Measurements from ENCODE around the gene SLC7A6.

SLC7A6 gene

DNA sequence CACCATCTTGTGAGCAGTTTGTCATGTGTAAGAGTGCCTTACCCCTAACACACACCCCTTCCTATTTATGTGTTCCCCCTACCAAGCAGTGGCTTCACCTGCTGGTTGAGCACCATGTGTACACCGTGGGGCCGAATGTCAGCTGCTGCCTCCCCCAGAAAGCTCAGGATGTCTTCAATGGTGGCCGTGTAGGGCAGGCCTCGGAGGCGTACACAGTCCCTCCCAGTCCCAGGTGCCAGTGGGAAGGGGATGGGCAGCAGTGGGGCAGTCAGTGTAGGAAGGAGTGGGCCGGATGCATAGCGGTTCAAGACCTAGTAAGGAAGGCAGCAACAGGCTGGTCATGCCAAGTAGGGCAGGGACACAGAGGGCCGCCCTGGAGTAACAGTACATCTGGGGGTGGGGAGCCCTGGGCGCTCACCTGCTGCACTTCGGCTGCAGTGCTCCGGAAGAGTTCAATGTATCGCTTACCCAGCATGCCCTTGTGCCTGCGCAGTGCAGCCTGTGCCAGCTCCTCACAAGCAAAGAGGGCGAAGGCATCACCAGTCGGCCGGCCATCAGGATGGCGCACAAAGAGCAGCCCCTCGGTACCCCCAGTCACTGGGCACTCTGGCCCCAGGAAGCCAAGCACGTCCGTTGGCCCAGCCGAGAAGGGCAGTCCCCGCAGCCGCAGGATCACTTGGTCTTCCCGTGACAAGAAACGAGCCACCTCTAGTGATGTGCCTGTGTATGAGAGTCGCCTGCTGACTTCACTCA, 32.8 kb upstream of the SLC7A6 start:
- Mint-ChIP-seq H3K4me3 (no peak overlapping the region), H3K27ac (no peak overlapping the region), H3K9me3 (ENCODE audit: low read depth) (no peaks in the 10 kb centered on the region), H3K27me3 (no peaks in the 10 kb centered on the region), H3K36me3 (no peaks in the 10 kb centered on the region), H3K4me1 (ENCODE audit: low read depth) (peaks cover 41% of the 10 kb centered on the region)

DNA sequence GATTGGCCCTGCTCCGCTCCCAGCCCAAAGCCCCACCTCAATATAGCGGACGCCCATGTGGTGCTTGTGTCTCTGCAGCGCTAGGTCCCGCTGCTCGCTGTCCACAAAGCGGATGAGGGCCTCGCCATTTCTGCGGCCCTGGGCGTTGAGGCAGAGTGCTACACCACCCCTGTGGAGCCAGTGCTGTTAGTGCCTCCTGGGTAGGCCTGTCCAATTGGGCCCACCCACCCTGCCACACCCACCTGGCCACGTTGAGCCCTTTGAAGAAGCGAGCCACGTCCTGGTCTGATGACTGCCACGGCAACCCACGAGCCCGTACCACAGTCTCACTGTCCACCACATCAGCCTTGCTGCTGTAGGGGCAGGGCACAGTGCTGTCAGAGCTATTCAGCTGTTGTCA, 32.0 kb upstream of the SLC7A6 start:
- no peaks in the 10 kb centered on the region for H3K36me3 Mint-ChIP-seq
- H3K27me3 Mint-ChIP-seq, result no peaks in the 10 kb centered on the region
- H3K4me3 Mint-ChIP-seq, result no peak overlapping the region
- no peaks in the 10 kb centered on the region for H3K9me3 Mint-ChIP-seq (ENCODE audit: low read depth)
- H3K4me1 Mint-ChIP-seq (ENCODE audit: low read depth), result peaks cover 39% of the 10 kb centered on the region
- H3K27ac Mint-ChIP-seq, result no peak overlapping the region

DNA sequence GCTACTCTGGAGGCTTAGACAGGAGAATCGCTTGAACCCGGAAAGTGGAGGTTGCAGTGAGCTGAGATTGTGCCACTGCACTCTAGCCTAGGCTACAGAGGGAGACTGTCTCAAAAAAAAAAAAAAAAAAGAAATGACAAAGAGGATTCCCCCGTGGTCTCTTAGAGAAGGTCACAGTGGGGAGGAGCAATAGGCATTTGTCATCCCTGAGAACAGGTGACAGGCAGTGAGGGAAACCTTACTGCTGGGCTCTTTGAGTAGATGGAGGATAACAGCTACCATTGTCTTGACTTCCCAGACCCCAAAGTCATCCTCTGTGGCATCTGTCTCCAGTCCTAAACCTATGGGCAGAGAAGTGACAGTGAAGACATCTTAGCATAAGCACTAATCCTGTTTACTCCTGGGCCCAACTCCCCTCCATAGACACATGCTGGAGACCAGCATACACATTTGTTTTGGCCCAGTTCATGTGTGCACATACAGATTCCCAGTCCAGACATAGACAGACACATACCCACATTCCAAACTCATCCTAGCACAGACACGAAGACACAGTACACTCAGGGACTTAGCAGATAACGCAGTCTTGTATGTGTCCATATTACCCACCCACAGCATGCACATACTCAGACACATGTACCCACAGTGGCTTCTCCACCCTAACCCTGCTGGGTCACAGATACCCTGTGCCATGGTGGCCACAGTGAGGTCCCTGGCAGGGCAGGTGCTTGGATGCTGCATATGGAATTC, 31.1 kb upstream of the SLC7A6 start:
- H3K36me3 Mint-ChIP-seq, result no peaks in the 10 kb centered on the region
- peak overlapping the region; percentile 70 for H3K27ac Mint-ChIP-seq
- H3K9me3 Mint-ChIP-seq (ENCODE audit: low read depth), result no peaks in the 10 kb centered on the region
- H3K4me3 Mint-ChIP-seq, result no peak overlapping the region
- no peaks in the 10 kb centered on the region for H3K27me3 Mint-ChIP-seq
- H3K4me1 Mint-ChIP-seq (ENCODE audit: low read depth), result peaks cover 35% of the 10 kb centered on the region

DNA sequence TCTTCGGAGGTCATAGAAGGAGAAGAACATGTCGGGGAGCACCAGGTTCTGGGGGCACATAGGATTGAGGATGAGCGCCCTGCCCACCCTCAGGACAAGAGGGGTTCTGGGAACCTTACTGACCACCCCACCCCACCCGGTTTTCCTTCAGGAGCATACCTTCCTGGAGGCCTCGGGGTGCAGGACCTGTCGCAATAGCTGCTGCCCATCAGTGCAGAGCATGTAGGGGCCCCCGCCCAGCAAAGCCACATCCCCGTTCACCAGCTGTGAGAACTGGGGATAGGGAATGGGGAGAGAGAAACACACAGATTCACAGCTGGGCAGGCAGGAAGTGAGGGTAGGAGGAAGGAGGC, 30.5 kb upstream of the SLC7A6 start:
- H3K4me1 Mint-ChIP-seq (ENCODE audit: low read depth), result peaks cover 34% of the 10 kb centered on the region
- H3K27ac Mint-ChIP-seq, result peak overlapping the region; percentile 70

DNA sequence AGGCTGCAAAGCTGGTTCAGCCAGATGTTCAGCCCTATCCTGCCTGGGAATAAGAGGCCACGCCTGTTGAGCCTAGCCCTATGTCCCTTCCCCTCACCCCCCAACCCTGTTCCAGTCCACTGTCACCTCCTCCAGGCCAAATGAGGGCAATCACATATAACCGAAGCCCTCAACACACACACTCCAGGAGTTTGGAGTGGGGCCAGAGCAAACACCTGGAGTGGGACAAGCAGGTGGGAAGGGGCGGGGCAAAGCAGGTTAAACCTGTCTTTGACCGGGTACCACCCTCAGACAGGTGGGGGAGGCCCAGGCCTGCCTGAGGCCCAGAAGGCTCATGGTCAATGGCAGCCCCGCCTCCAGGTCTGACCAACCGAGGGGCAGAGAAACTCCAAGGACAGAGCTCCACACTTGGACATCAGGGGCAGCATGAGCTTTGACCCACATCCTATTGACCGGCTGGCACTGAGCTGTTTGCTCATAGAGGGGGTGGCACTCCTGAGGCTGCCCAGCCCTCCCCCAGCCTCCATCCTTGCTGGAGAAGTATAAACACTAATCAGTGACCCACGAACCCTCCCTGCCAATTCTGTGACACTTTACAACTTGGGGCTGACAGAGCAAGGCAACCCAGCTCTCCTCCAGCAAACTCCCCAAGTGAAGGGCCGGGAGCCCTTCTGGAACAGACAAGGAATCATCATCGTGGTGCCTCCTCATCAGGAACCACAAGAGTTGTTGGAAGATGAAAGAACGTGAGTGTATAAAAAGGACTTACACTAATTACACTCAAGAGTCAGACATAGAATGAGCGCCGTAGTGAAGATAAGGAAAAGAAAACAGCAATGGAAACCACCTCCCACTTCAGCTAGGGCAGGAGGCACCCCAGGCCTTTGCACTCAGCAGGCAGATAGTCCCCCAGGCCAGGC, 29.9 kb upstream of the SLC7A6 start:
- H3K27me3 Mint-ChIP-seq, result no peaks in the 10 kb centered on the region
- H3K9me3 Mint-ChIP-seq (ENCODE audit: low read depth), result no peaks in the 10 kb centered on the region
- H3K4me1 Mint-ChIP-seq (ENCODE audit: low read depth), result peaks cover 29% of the 10 kb centered on the region
- H3K36me3 Mint-ChIP-seq, result no peaks in the 10 kb centered on the region
- peak overlapping the region; percentile 86 for H3K27ac Mint-ChIP-seq
- peak overlapping the region; percentile 73 for H3K4me3 Mint-ChIP-seq

More for the DNA sequence above, 30.5 kb upstream of the SLC7A6 start:
- Mint-ChIP-seq H3K4me3 (no peak overlapping the region), H3K9me3 (ENCODE audit: low read depth) (no peaks in the 10 kb centered on the region), H3K36me3 (no peaks in the 10 kb centered on the region), H3K27me3 (no peaks in the 10 kb centered on the region)

DNA sequence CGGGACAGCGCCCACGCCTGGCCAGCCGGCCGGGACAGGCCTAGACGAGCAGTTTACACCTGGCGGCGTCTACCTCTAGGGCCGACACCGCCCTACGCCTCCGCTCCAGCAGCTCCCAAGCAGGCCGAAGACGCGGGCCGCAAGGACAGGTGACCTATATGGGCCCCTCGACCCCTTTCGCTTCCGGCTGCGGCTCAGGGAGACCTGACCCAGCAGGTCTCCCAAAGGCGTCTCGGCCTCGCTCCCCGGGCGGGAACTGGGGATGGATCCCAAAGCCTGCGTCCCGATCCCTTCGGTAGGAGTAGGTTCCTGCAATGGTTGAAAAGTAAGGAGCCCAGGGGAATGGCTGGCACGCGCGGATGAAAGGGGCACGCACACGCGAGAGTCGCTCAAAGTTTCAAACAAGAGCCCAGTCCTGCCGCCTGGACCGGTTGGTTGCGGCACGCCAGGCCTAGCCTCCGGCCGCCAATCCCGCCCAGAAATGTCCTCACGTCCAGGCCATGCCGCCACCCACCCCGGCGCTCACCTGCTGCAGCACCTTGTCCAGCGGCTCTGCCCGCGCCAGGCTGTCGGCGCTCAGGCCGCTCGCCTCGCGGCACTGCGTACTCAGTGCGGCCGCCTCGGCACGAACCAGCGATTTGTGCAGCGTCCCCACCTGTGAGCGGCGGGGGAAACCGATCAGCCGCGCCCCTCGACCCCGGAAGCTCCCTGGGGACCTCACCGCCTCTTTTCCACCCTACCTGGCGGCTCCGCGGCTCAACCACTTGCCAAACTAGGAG, 29.0 kb upstream of the SLC7A6 start:
- Mint-ChIP-seq H3K9me3 (ENCODE audit: low read depth) (no peaks in the 10 kb centered on the region), H3K4me1 (ENCODE audit: low read depth) (peaks cover 30% of the 10 kb centered on the region), H3K27ac (no peak overlapping the region), H3K27me3 (no peaks in the 10 kb centered on the region), H3K4me3 (peak overlapping the region; percentile 2), H3K36me3 (no peaks in the 10 kb centered on the region)

DNA sequence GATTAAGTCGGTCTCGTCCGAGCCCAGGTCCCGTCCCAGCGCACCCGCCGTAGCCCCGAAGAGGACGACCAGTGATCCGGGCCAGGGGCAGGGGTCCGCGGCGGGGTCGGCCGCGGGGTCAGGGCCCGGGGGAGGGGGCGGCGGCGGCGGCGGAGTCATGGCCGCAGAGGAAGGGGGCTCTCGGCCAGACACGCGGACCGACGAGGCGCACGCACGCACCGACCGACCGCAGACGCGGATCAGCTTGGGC, 28.5 kb upstream of the SLC7A6 start, which contains the start of gene ESRP2:
Gene ESRP2 (minus strand): TSS at position 241 of the 250 bp plus-strand sequence. CDS start 82 bp downstream, at position 159.
- Mint-ChIP-seq H3K27ac (peak within 1 kb of the TSS; percentile 66), H3K4me1 (ENCODE audit: low read depth) (peaks cover 30% of the 10 kb centered on the region), H3K27me3 (no peaks in the 10 kb centered on the region), H3K4me3 (peak within 1 kb of the TSS; percentile 93), H3K9me3 (ENCODE audit: low read depth) (no peaks in the 10 kb centered on the region), H3K36me3 (no peaks in the 10 kb centered on the region)

DNA sequence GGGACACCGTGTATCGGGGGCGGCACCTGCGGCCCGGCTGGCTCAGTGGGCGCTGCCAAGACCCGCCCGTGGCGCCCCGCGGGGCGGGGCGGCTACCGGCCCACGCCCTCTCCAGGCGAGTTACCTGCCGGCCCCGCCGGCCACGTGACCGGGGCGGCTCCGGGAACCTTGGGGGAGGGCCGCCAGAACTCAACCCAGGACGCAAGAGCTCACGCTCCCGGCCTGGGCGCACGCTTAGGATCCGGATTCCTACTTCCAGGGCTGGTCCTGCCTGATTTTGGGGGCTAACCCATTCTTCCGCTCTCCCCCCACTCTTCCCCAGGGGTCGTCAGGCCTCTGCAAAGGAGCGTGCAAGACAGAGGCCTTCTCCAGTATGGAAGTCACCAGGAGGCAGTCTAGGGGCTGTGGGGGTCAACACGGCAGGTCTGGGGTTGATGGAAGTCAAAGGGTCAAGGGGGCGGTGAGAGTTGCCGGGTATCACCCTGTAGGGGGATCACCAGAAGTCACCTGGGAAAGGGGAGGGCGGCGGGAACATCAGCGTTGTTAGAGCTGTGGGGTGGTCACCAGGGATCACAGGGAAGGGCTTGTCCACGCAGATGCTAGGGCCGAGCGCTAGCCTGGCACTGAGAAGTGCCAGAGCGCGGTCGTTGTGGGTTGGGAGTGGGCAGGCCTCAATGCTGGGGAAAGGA, 28.0 kb upstream of the SLC7A6 start:
- H3K27ac Mint-ChIP-seq, result peak overlapping the region; percentile 66
- H3K4me3 Mint-ChIP-seq, result peak overlapping the region; percentile 93
- no peaks in the 10 kb centered on the region for H3K9me3 Mint-ChIP-seq (ENCODE audit: low read depth)
- peaks cover 30% of the 10 kb centered on the region for H3K4me1 Mint-ChIP-seq (ENCODE audit: low read depth)
- no peaks in the 10 kb centered on the region for H3K27me3 Mint-ChIP-seq
- no peaks in the 10 kb centered on the region for H3K36me3 Mint-ChIP-seq

DNA sequence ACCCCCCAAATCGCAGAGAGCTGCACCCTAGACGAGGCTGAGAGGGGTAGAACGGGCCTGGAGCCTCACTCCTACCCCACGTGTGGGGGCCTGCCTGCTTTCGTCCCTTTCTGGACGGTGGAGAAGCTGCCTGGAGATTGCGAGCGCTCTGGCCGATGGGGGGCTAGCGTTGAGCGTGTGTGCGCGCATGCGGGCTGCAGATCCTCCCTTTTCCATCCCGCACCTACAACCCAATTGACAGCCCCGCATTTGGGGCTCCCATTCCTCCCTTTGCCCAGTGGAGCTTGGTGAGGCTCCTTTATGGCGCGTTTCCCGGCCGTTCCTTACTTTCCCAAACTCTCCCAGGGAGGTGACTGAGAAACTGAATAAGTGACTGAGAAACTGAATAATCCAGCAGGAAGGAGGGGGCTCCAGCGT, 27.5 kb upstream of the SLC7A6 start:
- no peaks in the 10 kb centered on the region for H3K9me3 Mint-ChIP-seq (ENCODE audit: low read depth)
- peaks cover 30% of the 10 kb centered on the region for H3K4me1 Mint-ChIP-seq (ENCODE audit: low read depth)
- peak overlapping the region; percentile 93 for H3K4me3 Mint-ChIP-seq
- H3K27ac Mint-ChIP-seq, result peak overlapping the region; percentile 66
- H3K36me3 Mint-ChIP-seq, result no peaks in the 10 kb centered on the region
- no peaks in the 10 kb centered on the region for H3K27me3 Mint-ChIP-seq

DNA sequence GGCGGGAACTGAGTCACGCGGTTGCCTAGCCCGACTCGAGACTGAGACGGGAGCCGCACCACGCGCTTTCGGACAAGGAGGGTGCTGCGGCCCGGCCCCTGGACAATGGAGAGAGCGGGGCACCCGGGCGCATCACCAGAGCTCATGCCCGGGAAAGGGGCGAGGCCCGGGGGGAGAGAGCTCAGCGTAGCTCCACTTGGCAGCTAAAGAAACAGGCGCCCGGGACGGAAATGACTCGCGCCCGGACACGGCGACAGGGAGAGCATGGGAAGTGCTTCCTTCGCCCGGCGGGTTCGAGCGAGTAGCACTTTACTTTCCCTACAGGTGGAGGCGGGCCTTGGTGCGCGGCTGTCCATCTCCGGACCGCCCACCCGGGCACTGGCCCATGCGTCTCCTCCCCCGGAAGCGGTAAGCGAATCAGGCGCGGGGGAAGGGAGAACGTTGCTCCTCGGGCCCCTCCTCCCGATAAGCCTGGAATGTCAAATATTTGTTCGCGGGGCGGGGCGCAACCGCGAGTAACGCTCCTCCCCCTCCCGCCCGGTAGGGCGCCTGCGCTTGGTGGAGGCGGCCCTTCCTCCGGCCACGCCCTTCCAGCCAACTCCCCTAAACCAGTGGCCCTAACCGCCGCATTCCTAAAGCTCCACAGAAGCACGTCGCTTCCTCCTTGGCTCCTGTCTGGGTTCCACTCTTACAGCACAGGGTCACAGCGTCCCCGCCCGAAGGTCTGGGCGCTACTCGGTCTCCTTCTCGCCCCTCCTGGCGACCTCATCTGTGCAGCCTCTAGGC, 26.9 kb upstream of the SLC7A6 start:
- no peaks in the 10 kb centered on the region for H3K9me3 Mint-ChIP-seq (ENCODE audit: low read depth)
- peaks cover 30% of the 10 kb centered on the region for H3K4me1 Mint-ChIP-seq (ENCODE audit: low read depth)
- H3K27me3 Mint-ChIP-seq, result no peaks in the 10 kb centered on the region
- H3K36me3 Mint-ChIP-seq, result no peaks in the 10 kb centered on the region
- peak overlapping the region; percentile 93 for H3K4me3 Mint-ChIP-seq
- H3K27ac Mint-ChIP-seq, result peak overlapping the region; percentile 72

DNA sequence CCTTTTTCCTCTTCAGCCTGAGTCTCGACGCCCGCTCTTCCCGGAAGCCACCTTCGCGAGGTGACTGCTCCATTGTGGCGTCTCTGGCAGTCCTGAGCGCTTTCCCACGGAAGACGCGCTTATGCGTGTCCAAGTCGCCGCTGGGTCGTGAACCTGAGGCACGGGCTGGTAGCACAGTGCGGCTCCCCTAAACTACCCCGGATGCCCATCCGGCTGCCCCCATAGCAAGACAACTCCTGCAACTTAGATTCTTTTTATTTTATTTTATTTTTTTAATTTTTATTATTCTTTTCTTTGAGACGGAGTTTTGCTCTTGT, 26.3 kb upstream of the SLC7A6 start:
- peak overlapping the region; percentile 93 for H3K4me3 Mint-ChIP-seq
- H3K27me3 Mint-ChIP-seq, result no peaks in the 10 kb centered on the region
- H3K4me1 Mint-ChIP-seq (ENCODE audit: low read depth), result peaks cover 30% of the 10 kb centered on the region
- H3K27ac Mint-ChIP-seq, result peak overlapping the region; percentile 72
- no peaks in the 10 kb centered on the region for H3K36me3 Mint-ChIP-seq
- H3K9me3 Mint-ChIP-seq (ENCODE audit: low read depth), result no peaks in the 10 kb centered on the region

DNA sequence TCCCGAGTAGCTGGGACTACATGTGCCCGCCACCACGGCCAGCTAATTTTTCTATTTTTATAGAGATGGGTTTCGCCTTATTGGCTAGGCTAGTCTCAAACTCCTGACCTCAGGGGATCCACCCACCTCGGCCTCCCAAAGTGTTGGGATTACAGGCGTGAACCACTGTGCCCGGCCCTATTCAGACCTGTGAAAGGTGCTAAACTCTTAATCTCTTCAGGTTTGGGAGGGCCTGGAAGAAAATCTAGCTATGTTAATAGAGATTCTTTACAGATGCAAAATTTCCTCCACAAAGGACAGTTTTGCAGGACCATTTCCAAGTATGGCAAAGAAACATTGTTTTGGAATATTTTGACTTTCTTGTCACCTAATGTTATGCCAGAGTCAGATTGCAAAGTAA, 22.2 kb upstream of the SLC7A6 start:
- H3K4me1 Mint-ChIP-seq (ENCODE audit: low read depth), result peaks cover 31% of the 10 kb centered on the region
- H3K27ac Mint-ChIP-seq, result no peak overlapping the region
- H3K27me3 Mint-ChIP-seq, result no peaks in the 10 kb centered on the region
- H3K4me3 Mint-ChIP-seq, result no peak overlapping the region
- no peaks in the 10 kb centered on the region for H3K9me3 Mint-ChIP-seq (ENCODE audit: low read depth)
- no peaks in the 10 kb centered on the region for H3K36me3 Mint-ChIP-seq

DNA sequence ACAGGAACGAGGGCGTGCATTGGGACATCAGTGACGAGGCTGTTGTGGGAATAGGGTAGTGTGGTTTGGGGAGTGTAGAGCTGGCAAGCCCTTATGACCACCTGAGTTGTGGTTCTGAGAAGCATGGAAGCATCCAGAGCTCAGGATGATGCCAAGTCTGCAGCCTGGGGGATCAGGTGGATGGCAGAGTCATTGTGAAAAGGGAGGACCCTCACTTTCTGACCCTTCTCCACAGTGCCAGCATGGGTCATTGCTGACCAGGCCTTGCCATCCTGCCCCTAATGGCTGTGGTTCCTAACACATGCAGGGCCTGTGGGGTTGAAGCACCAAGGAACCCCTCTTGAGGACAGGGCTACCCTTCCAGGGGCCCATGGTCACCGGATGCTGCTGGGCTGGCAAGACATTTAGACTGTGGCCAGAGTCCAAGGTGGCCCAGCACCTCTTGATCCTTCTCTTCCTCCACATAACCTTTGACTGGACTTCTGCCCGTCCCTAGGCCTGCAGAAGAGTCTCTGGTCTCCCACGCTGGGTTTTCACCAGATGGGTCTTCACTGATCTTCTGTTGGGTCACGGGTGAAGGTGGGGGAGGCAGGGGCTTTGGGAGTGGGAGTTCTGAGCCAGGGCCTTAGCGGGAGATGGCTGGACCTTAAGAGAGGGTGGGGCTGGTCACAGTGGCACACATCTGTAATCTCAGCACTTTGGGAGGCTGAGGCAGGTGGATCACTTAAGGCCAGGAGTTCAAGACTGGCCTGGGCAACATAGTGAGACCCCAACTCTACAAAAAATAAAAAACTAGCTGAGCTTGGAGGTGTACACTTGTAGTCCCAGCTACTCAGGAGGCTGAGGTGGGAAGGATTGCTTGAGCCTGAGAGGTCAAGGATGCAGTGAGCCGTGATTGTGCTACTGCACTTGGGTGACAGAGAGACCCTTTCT, 21.1 kb upstream of the SLC7A6 start:
- H3K27me3 Mint-ChIP-seq, result no peaks in the 10 kb centered on the region
- no peaks in the 10 kb centered on the region for H3K9me3 Mint-ChIP-seq (ENCODE audit: low read depth)
- no peaks in the 10 kb centered on the region for H3K36me3 Mint-ChIP-seq
- H3K4me1 Mint-ChIP-seq (ENCODE audit: low read depth), result peaks cover 25% of the 10 kb centered on the region
- H3K4me3 Mint-ChIP-seq, result peak overlapping the region; percentile 98
- no peak overlapping the region for H3K27ac Mint-ChIP-seq
